ENCODE results near the gene FKBP5. TPM values are rescaled to one million over a fixed set of nuclear protein-coding genes. Genes with fewer than 3 reads are reported as not detected.

The FKBP5 gene
- total RNA-seq, 1 experiment from 2014 or later = 33.9 TPM

DNA sequence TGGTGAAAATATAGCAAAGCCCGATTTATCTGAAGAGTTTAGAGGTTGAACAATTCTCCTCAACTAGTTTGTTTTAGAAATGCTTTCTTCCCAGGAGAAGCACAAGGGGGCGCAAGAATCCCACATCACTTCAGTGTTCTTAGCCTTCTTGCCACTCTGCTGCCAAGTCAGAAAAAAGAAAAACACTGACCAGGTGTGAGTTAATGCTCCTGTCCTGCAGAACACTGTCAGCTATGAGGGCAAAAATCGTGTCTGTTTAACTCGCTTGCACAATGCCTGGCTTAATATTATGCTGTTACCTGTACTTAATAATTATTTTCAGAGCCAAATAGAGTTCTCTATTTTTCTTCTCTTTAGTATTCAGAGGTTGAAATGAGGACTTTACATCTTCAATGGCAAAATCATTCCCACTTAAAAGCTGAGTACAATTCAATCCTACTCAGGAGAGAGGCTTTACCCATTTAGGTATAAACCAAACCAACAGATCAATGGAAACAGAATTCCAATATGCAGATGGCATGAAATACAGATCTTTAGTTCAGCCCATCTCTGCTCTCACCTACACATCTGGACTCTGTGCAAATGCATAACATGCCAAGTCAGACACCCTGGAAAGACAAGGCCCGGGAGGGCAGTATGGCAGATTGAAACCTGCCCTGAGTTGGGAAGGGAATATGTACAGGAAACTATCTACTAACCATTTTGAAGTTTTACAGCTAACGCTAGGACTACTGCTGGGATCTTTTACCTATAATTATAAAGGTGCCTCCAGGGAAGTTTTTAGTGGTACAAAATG lies 104.6 kb downstream of the FKBP5 start:
- no peaks in the 10 kb centered on the region for H3K23me2 ChIP-seq (ENCODE audit: insufficient read length, low read depth, low read length, poor library complexity, severe bottlenecking)

More for the DNA sequence above, 104.6 kb downstream of the FKBP5 start:
- H3K4me1 ChIP-seq (ENCODE audit: insufficient read depth, low read length) = no peaks in the 10 kb centered on the region
- H3K79me1 ChIP-seq (ENCODE audit: insufficient read depth, low read depth, low read length, poor library complexity, severe bottlenecking) = no peaks in the 10 kb centered on the region
- Mint-ChIP-seq H3K27ac (no peak overlapping the region), H3K36me3 (ENCODE audit: insufficient read depth in 1 of 3, low read depth in 3 of 3) (peaks cover 1 to 18% (median 15%) of the 10 kb centered on the region in 3 experiments; a peak in 3 of 7 replicates), H3K4me3 (no peak overlapping the region), H3K4me1 (peaks cover 5 to 9% of the 10 kb centered on the region in 2 experiments; a peak in 2 of 4 replicates), H3K9me3 (no peaks in the 10 kb centered on the region), H3K27me3 (ENCODE audit: low read depth) (no peaks in the 10 kb centered on the region)
- H3K9ac ChIP-seq (ENCODE audit: extremely low read depth, insufficient read length, low read length) = no peak overlapping the region
- no peak overlapping the region for H2AK5ac ChIP-seq (ENCODE audit: insufficient read length, low read length)
- no peak overlapping the region for H3K14ac ChIP-seq (ENCODE audit: insufficient read depth, low read length)
- H4K20me1 ChIP-seq (ENCODE audit: control insufficient read depth, insufficient read depth, insufficient read length) = no peaks in the 10 kb centered on the region
- H4K91ac ChIP-seq (ENCODE audit: insufficient read length, low read depth, low read length) = no peak overlapping the region
- no peak overlapping the region for H3T11ph ChIP-seq (ENCODE audit: low read length)
- H2BK12ac ChIP-seq (ENCODE audit: insufficient read length, low read depth, low read length) = no peak overlapping the region
- no peak overlapping the region for H2BK120ac ChIP-seq (ENCODE audit: low read depth, low read length, poor library complexity, severe bottlenecking)
- no CpG with 5 or more reads among the region's 6 CpGs for WGBS (ENCODE audit: extremely low coverage, insufficient read length, low lambda C conversion rate)
- no peak overlapping the region for H3K23ac ChIP-seq (ENCODE audit: insufficient read length, low read depth, low read length)
- no peak overlapping the region for H4K8ac ChIP-seq (replicated peaks; ENCODE audit: insufficient read length, low read depth, low read length)
- no peak overlapping the region for H3K27ac ChIP-seq (ENCODE audit: insufficient read length, low read depth, low read length)
- H3K79me2 ChIP-seq (ENCODE audit: insufficient read depth, low read length) = no peaks in the 10 kb centered on the region
- peak; percentile 56 for DNase-seq
- H2BK5ac ChIP-seq (ENCODE audit: insufficient read length, low read length) = no peak overlapping the region
- no peak overlapping the region for H3K56ac ChIP-seq (ENCODE audit: insufficient read length, low read depth, low read length)
- no peak overlapping the region for H3K4ac ChIP-seq (ENCODE audit: low read depth, low read length)
- no peak overlapping the region for H3K18ac ChIP-seq (ENCODE audit: insufficient read length, low read depth, low read length)
- TF ChIP-seq, protein P1, sequence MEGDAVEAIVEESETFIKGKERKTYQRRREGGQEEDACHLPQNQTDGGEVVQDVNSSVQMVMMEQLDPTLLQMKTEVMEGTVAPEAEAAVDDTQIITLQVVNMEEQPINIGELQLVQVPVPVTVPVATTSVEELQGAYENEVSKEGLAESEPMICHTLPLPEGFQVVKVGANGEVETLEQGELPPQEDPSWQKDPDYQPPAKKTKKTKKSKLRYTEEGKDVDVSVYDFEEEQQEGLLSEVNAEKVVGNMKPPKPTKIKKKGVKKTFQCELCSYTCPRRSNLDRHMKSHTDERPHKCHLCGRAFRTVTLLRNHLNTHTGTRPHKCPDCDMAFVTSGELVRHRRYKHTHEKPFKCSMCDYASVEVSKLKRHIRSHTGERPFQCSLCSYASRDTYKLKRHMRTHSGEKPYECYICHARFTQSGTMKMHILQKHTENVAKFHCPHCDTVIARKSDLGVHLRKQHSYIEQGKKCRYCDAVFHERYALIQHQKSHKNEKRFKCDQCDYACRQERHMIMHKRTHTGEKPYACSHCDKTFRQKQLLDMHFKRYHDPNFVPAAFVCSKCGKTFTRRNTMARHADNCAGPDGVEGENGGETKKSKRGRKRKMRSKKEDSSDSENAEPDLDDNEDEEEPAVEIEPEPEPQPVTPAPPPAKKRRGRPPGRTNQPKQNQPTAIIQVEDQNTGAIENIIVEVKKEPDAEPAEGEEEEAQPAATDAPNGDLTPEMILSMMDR (conservative IDR thresholded peaks at IDR 0.05) = peak; percentile 93
- no peak overlapping the region for H2BK15ac ChIP-seq (ENCODE audit: low read depth, low read length)
- no peaks in the 10 kb centered on the region for H3K9me3 ChIP-seq (ENCODE audit: control insufficient read depth, low read depth, low read length)
- H2BK20ac ChIP-seq (ENCODE audit: low read depth, low read length, poor library complexity, severe bottlenecking) = no peak overlapping the region
- no peak overlapping the region for H2AFZ ChIP-seq (ENCODE audit: low read length)
- no peak overlapping the region for H4K5ac ChIP-seq (ENCODE audit: insufficient read length, low read depth, low read length)
- H3K4me2 ChIP-seq (ENCODE audit: insufficient read depth, insufficient read length, low read length) = no peak overlapping the region
- H3K27me3 ChIP-seq (ENCODE audit: insufficient read depth, low read length) = no peaks in the 10 kb centered on the region
